NCI-H2196 (cell line): ENCODE measurements around the gene VOPP1.
"Not testable (repeated sequence)": the region's sequence is repeated elsewhere in the genome, so short reads cannot be mapped to it uniquely, and the experiment has no call there.

ENCODE experiments used
- DNase-seq: peaks from one replicate; lab custom pipeline; 2025; ENCODE audit not compliant: unreplicated experiment; lab: John Stamatoyannopoulos, UW

Gene VOPP1

DNA sequence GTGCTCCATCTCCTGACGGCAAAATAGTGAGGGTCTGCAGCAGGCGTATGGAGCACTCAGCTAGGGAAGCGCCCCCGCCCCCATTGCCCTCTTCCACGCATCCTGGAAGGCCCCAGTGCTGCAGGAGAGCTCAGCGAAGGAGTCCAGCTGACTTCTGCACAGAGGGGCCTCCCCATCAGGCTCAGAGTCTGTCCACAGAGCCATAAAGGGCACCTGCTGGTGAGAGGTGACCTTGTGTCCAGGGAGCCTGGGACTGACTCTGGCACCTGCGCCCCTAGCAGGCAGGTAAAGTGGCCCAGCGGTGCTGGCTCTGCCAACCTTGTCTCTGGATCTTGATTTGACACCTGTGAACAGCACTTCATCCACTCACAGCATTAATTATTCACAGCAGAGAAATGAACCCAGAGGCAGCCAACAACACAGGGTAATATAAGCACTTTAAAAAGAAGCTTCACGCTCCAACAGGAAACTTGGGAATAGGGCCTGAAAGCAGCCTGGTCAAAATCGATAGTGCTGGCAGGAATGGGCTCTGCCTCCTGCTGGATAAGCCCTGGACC, 59.6 kb downstream of the VOPP1 start:
- no peak for DNase-seq

DNA sequence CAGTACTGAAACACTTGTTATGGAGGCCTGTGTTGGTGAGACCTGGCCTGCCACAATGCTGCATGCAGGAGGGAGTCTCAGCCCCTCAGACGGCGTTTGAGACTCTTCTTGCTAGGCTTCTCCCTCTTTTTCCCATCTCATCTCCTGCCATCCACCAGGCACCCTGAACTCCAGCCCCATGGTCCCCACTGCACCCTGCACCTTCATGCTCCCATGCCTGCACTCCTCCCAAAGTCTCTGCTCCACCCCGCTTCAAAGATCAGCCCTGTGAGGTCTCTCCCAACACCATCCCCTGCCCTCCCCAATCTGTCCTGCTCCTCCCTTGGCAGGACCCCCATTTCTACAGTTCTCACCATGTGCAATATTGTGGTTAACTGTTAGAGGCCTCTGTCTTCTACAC, 61.7 kb downstream of the VOPP1 start:
- no peak for DNase-seq

DNA sequence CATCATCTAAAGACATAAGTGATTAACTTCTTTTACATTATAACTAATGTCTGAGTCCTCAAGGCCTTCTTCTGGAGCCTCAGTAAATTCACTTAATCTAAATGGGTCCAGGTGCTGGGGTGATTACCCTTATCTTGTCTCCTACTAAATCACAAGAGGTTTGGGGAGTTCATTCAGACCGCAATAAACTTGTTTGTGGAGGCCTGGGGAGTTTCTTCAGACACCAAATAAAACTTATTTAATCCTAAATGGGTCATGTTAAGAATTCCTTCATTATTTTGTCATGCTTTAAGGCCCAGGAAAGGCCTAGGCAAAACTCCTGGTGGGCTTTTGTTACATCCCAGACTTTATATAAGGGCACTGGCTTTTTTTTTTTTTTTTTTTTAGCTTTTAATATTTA, 62.1 kb downstream of the VOPP1 start:
- not testable (repeated sequence) for DNase-seq

DNA sequence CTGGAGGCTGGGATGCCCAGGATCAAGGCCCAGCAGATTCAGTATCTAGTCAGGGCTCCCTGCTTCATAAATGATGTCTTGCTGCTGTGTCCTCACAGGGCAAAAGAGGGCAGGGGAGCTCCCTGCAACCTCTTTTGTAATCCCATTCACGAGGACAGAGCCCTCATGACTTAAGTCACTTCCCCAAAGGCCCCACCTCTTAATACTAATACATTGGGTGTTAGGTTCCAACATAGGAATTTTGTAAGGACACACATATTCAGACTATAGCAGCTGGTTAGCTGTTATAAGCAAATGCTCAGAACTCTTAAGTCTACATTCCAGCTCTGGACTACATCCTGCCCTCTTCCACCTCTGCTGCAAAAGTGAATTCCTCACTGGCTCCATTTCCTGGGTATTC, 63.0 kb downstream of the VOPP1 start:
- DNase-seq, result no peak

DNA sequence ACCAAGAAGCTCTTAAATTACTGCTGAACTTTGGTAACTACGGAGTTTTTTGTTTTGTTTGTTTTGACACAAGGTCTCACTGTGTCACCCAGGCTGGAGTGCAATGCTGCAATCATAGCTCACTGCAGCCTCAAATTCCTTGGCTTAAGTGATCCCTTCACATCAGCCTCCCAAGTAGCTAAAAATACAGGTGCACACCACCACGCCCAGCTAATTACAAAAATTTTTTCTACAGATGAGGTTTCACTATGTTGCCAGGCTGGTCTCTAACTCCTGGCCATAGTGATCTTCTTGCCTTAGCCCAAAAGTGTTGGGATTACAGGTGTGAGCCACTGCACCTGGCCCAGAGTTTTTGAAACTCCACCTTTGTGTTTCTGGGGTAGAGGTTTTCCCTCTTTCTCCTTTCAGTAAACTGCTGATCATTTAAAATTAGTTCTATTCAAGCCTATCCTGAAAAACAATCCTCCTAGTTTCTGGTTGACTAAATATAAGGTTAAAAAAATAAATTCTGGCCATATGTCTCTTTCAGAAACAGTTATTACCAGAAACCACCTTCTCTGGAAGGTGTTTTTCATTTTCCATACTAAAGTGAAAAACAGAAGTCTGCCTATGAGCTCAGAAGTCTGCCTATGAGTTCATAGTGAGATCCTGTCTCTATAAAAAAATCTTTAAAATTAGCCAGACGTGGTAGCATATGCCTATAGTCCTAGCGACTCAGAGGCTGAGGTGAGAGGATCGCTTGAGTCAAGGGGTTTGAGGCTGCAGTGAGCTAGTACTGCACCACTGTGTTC, 63.9 kb downstream of the VOPP1 start:
- no peak for DNase-seq

DNA sequence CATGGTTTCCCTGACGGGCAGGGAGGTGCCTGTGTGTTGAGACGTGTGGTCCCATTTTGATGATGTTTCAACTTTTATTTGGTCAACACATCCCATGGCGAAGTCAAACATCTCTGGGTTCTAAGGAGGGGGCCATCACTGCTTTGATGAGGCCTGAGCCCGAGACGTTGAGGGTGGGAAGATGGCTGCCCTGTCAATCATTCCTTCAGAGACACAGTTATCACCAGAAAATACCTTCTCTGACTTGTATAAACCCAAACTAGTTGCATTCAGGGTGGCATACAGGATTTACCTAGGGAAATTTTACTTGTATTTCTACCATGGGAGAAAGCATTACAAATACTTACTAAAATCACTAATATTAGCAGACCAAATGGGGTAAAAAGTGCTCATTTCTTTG, 64.6 kb downstream of the VOPP1 start:
- DNase-seq, result no peak

DNA sequence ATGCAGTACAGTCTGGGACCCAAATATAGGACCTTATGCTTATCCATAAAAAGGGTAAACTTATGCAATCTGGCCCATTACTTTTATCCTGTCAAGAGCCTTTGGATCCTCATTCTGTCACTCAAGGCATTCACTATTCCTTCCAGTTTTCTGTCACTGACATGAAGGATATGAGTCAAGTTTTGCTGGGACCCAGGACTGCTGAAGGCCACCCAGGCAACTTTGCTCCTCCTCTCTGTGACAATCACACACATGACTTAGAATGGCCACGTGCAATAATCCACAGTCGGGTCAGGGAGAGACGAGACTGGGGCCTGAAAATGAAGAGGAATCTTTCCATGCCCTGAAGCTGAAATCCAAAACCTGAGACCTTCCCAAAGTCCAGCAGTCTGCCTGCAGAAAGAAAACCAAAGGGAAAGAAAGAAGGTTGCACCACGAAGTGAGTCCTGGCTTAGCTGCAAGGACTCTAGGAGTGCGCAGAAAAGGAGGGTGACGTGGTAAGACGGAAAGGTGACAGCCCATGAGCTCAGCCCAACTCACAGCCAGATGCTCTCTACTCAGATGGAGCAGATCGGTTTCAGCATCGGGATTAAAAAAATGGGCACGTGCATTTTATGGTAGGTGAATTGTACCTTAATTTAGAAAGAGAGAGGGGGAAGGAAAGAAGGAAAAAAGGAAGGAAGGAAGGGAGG, 67.2 kb downstream of the VOPP1 start:
- DNase-seq, result no peak

DNA sequence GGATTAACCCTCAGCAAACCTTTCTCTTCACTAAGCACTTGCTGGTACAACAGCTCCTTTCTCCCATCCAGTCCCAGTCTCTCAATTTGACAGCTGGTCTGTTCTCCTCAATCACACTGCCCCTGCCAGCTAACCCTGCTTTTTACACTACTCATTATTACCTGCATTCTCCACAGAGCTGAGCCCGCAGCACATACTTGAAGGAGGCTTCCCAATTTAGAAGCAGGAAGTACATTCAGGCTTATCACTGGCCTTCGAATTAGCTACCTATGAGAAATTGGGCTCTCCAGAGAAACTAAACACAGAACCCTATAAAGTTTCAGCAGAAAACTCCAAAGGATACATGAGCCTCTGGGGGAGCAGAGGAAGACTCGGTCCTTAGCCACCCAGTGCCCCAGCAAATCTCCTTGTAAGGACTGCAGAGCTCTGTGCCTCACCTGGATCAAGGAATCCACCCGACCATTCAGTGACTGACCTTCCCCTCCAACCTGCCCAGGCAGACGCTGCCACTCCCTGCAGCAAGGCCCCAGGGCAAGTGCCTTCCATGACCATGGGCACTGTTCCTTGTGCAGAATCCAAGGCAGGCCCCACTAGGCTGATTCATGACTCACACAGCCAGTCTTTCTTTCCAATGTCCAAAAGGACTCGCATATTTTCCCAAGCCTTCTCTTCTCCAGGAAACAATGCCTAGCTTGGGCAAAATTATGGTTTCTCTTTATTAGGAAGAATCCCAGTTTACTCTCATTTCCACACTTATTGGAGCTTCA, 68.0 kb downstream of the VOPP1 start:
- no peak for DNase-seq

DNA sequence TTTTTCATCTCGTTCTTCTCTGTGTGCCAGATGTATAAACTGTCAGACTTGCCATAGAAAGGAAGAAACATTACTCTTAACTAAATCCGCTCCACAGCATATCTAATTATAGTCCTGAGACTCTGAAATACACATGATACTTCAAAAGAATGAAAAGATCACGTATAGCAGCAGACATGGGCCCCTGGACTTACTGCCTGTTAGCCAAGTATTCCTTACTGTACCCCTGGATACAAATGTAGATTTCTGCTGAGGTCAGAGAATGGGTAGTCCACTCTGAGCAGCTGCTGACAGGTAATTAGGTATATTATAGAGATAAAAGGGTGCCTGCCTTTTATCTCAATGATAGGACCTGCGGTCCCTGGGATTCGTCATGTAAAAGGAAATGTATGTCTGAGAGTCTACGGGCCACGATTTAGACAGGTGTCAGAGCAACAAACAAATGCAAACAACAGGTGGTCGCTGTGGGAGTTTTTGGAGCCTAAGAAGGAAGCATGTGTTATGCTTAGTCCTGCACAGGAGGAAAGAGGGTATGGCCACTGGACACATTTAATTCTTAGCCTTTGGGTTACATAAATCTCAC, 69.4 kb downstream of the VOPP1 start:
- DNase-seq, result no peak

DNA sequence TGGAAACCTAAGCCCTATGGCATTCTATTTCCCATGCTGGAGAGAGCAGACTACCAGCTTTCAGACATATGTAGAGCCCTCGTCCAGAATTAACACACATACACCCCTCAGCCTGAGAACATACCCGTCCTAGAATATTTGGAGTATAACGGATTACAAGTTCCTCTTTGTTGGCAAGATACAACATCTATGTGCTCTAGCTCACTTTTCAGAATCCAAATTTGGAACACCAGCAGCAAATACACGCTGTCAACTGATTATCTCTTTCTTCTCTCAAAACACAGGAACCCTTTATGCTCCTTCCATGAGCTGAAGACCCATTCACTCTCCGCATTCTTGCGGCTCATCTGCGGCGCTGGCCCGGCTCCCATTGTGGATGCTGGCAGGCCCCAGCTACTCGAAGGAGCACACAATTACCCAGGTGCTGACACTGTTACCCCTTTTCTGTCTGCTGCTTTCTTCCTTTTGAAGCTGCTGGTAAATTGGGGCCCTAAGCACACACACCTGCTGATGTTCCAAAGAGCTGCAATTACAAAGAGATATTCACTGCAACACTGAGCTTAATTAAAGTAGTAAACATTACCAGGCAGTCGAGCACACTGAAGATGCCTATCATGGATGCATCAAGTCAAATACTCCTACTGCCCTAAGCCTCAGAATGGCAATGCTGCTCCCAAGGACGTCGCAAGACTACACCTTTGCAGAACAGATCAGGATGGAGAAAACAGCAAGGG, 70.0 kb downstream of the VOPP1 start:
- DNase-seq, result no peak

DNA sequence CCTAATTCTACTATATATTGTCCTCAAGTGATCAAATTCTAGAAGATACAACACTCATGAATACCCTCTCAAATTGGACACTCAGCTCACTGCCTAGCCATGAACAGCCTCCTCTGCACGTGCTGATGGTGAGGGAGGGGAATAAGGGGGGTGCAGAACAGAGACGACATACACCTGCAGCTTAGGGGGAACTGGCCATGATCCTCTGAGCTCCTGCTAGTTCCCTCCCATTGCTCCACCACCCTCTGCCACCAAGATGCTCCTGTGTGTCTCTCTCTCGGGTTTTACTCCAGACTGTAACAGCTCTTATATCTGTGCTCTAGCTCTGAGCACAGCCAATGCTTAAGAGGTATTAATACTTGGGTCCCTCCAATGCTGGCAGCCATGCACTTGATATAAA, 70.7 kb downstream of the VOPP1 start:
- DNase-seq, result no peak

DNA sequence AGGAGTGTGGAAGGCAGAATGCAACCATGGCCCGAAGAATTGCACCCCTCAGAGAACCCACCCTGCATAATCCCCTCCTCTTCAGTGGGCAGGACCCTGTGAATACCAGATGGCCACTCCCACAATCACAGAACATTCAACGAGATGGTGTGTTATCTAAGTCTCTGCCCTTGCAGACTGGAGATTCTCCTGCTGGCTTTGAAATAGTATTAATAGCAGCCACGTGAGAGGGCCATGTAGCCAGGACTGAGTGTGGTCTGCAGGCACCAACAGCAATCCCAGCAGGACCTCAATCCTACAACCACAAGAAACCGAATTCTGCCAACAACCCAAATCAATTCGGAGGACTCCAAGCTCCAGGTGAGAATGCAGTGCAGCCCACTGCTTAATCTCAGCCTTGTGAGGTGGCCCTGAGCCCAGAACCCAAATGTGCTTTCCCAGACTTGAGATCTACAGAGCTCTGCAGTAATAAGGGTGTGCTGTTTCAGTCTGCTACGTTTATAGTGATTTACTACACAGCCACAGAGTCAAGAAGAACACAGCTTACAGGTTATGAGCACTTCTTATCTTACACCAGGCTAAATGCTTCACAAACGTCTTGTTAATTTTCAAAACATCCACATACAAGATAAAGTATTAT, 72.1 kb downstream of the VOPP1 start:
- DNase-seq, result no peak

DNA sequence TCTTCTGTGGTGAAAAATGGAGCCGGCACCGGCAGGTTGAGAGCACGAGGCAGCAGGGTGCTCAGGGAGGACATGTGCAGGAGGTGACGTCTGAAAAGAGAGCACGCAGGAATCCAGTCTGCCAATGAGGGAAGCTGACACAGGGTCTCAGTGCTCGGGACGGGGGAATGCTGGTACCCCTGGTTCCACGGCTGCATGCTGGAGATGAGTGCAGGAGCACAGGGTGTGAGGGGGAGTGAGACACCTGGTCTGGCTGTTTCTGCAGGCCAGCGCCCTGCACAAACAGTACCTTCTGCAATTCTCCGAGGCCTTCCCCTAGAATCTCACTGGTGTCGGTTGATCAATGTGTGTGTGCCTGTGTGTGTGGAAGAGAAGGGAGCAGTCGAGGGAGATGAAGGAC, 72.7 kb downstream of the VOPP1 start:
- no peak for DNase-seq

DNA sequence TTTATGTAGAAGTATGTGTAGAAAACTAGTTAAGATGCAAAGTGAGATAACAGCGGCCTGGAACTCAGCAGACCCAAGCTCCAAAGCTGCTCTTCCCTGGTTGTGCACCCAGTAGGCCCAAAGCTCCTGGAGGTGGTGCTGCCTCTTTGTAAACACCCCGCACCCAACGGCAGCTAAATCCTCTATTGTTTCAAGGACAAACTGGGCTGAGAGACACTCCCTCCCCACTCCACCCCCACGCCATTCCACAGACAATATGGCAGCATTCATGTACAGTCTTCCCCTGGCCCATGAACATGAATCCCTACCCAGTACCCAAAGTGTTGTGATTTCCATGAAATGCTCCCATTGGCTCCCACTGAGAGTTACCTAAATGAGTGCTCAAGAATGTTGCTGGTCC, 73.5 kb downstream of the VOPP1 start:
- DNase-seq, result no peak

DNA sequence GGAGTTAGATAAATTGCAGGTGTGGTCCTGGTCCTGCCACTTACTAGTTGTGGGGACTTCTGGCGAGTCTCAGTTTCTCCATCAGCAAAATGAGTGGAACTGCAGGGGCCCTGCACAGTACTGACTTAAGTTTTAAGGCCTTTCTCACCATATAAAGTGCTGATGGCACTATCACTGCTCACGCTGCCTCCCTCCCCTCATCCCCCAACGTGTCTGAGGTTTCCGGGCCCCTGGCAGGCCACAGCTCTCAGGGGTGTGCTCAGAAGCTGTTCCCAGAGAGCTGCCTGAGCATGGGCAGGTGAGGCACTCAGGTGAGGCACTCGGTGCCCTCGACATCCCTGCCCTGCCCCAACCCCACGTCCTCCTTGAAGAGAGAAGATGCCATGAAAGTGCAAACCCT, 74.2 kb downstream of the VOPP1 start:
- no peak for DNase-seq

DNA sequence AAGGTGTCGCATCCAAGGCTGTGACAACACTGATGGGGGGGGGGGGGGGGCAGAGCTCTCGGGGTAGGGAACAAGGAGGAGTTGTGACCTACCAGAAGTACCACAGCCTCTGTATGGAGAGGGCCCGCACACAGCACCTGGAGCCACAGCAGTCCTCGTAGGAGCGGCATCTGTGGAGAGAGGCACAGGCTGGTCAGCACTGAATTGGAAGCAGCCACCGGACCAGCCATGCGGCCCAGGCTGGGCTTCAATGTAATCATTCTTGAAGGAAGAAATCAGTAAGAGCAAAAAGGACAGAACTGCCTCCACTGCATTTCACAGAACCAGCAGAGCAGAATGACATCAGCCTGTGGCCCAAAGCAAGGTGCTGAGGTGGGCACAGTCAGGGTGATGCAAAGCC, 74.8 kb downstream of the VOPP1 start:
- no peak for DNase-seq

DNA sequence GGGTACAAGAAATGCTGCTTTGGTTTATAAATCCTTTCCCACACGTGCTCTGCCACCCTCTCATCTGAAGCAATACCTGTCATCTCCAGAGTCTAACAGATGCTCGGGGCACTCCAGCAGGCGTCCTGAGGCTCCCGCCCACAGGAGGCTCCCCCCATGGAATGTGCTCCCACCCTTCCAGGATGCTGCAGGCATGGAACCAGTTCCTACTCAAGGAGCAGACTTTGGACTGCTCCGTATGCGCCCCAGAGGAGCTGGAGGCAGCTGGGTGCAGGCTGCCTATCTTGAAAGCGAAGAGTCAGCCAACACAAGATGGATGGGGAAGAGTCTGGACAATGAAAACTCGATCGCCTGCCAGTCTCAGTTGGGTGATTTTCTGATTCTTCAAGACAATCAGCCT, 75.4 kb downstream of the VOPP1 start:
- no peak for DNase-seq

DNA sequence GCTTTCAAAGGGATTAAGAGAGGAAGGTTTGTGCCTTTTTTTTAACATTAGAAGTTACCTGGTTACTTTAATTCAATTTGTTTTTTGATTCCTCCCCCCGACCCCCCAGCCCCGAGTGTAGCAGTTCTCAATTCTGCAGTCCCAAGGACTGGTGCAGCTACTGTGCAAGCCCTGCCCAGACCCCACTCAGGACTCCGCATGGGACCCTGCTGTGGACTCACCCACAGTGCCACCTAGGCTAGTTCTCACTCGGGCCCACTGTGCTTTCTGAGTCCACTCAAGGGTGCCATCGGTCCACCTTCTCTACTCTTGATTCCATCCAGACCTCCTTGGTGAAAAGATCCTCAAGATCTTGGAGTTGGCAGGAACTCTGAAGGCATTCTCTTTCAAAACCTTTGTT, 77.4 kb downstream of the VOPP1 start:
- DNase-seq, result no peak

DNA sequence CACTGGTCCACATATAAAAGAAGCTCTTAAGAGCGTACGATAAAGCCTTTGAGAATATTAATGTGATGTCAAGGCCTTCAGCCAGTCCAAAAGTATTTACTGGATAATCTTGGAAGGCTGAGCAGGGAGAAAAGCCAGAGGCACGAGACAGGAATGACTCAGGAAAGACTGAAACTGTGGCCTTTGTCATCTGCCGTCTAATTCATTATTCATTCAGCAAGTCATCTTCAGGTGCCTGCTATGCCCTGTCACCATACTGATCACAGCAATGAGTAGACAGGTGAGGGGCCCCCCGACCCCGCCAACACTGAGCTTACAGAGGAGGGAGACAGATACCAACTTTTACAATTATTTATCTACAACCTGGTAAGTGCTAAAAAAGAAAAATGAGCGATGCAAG, 78.9 kb downstream of the VOPP1 start:
- DNase-seq, result no peak

DNA sequence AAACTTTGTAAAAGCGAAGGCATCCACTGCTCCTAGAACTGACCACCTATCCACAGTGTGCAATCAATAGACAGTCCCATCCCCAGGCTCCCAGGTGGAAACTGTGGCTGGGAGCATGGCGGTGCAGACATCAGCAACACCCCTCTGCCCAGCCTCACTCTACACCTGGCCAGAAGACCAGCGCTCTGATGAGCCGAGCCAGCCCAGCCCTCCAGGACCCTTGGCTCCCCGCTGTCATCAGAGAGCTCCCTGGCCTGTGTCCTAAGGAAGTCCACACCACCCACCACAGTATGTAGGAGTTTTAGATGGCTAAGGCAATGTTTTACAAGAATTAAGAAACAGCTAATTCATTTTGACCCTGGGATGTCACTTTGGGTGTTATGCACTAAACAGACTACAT, 81.0 kb downstream of the VOPP1 start:
- DNase-seq, result no peak
